Ammon's horn (tissue), 1 donor: Measurements from ENCODE around the gene RIMBP2.
"Not testable (repeated sequence)": the region's sequence is repeated elsewhere in the genome, so short reads cannot be mapped to it uniquely, and the experiment has no call there.

Experiments
- DNase-seq: peaks from one replicate; pipeline ENCODE4 v3.0.0-alpha.2; 2016; ENCODE audit warnings: low spot score

The RIMBP2 gene

DNA sequence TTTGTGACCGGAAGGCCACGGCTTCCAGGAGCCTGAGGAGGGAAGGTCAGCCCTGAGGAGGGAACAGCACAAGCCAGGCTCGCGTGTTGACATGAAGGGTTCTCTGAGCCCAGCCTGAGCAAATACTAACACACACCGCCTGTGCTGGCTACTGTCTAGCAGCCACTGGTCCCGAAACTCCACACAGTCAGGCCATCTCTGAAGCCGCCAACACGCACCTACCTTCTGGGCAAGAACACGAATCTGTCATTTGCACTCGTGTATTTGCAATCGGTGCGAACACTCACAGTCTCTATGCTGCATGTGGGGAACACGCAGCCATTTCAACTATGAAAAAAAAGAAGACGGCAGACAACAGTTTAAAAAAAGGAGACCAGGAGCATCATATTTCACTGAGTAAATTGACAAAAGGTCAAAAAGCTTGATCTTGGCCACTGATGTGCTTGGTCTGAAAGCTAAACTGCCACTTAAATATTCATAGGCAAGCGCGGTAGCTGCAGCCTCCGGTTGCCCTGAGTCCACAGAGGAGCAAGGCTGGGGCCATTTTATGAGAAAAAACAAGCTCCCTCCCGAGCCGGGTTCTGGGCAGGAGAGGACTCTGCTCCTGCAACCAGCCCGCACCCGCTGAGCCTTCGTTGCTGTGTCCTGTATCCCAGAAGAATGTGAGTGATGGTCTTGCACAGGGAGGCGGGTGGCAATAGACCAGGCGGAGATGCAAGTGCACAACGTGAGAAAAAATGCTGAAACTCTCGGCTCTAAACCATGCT, 57.8 kb downstream of the RIMBP2 start:
- DNase-seq = no peak

DNA sequence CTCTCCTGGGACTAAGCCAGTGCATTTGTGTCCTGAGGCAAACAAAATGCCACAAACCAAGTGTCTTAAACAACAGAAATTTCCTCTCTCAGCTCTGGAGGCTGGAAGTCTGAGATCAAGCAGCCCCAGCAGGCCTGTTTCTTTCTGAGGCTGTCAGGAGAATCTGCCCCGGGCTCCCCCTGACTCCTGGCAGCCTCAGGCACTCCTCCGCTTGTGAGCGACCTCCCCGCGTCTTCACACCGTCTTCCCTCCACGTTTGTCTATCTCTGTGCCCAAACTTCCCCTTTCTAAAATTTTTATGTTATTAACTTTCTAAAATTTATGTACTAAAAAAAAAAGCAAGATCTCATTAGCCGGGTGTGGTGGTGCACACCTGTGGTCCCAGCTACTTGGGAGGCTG, 59.7 kb downstream of the RIMBP2 start:
- no peak for DNase-seq

DNA sequence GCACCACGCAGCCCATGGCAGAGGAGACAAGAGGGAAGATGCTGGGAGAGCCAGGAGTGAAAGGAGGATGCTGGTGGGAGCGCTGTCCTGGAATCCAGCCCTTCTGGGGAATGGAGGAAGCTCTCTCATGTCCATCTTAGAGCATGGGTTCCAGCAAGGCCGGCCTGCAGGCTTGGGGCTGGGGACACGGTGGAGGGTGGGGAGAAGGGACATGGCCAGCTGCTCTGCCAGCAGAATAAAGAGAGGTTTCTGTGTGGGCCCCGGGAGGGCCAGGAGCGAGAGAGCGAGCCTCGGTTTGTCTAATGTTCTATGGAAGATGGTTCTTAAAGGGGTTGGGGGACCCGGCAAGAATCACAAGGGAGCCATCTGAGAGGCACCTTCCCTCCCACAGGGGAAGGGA, 60.2 kb downstream of the RIMBP2 start:
- no peak for DNase-seq

DNA sequence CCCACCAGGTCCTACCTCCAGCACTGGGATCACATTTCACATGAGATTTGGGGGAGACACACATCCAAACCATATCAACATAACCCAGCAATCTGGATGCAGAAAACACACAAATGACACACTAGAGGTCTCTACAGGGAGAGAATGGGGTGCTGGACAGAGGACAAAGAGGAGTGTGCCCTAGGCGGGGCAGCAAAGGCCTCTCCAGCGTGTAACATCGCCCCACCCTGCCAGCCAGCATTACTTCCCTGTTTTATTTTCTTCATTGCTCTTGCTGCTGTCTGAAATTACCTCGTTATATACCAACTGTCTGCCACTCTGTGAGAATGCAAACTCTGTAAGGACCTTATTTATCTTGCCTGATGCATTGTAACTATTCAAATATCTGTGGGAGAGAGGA, 61.1 kb downstream of the RIMBP2 start:
- no peak for DNase-seq

DNA sequence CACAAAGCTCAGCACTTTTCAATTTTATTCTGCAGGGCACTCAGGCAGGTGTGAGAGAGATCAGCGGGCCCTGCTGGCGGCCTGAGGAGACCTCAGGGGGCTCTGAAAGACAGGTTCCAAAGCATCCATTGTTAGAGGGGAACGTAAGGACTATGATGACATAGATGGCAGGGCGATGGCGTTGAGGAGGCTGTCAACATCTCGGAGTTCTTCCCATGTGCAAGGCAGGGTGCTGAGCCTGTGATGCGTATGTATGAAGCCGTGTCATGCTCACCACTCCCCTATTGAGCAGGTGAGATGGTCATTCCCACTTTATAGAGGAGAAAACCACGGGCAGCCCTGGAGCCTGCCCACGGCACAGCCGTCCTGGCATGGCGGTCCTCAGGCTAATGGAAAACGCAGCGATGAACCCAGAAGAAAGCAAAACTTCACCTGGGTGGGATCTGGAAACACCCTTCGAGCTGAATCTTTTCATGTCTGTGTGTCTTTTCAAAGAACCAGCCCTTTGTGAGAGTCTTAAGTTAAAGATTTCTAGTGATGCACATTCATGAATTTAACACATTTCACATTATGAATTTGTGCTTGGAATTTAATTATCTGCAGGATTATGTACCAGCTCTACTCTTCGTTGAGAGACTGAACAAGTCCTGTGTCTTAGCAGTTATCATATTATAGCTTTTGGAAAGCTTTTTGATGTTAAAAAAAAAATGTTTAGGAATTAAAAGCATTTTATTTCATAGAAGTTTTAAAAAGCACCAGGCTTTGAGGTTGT, 64.7 kb downstream of the RIMBP2 start:
- DNase-seq = no peak

DNA sequence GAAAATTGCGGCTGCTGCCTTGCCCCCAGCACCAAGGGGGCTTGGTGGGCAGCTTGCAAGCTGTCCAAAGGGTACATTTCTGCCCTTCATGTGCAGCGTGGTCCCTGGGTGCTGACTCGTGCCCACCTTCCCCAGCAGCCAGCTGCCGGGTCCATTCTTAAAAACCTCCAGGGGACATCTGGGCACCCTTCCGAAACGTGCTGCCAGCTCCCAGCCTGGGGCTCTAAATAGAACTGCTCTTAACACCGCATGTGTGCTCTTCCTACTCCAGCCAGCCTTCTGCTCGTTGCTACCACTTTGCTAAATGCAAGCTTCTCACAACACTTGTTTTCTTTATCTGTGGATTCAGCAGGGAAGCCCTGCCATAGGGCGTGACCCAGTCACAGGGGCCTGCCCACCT, 66.0 kb downstream of the RIMBP2 start:
- peak; percentile 49 for DNase-seq

DNA sequence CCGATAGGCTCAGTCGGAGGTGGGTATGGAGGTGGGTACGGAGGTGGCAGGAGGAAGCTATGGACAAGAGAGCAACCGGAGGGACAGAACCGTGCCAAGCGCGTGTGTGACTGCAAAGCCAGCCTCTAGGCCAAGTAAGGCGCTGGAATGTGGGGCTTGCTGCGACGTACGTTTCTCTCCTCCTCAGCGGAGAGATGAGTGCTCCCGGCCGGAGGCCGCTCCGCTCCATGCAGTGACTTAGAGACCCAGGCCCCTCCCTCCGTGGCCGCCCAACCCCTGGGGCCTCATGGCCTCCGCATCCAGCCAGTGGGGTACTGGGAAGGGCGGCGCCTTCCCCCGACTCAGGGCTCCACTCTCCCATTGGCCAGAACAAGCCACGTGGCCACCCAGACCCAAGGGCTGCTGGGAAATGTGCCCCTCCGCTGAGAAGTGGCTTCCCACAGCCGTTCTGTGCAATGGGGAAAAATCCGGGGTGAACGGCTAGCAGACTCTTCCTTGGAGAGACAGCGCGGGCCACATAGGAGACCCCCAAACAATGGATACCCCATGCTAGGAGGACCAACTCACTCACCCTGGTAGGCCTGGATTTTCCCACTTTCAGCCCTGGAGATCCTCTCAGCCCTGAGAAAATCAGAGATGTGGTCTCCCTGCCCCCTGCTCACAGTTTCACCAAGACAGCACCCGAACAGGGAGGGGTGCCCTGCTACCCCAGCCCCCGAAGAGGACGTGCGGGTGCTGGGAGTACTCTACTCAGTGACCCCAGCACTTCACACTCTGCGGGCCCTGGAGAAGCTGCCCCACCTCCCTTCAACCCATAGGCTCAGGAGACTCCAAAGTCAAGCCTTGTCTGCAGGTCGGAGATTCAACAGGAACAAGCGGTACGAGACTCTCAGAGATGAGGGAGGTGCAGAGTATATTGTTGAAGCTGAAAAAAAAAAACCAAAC, 66.7 kb downstream of the RIMBP2 start:
- DNase-seq = no peak

DNA sequence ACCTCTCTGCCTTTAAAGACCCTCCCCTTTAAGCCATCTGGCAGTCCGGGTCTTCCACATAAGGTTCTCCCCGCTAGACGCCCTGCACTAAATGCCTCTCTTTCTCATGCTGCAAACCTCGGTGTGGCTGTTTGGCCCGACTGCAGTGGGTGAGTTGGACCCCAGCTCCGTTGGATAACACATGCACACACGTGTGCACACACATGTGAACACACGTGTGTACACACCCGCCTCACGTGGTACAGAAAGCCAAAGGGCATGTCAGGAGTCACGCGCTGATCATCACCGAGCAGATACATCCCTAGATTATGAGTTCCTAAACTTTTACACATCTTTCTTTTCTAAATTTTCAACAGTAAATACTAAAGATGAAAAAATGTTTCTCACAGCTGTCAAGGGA, 68.3 kb downstream of the RIMBP2 start:
- DNase-seq = no peak

DNA sequence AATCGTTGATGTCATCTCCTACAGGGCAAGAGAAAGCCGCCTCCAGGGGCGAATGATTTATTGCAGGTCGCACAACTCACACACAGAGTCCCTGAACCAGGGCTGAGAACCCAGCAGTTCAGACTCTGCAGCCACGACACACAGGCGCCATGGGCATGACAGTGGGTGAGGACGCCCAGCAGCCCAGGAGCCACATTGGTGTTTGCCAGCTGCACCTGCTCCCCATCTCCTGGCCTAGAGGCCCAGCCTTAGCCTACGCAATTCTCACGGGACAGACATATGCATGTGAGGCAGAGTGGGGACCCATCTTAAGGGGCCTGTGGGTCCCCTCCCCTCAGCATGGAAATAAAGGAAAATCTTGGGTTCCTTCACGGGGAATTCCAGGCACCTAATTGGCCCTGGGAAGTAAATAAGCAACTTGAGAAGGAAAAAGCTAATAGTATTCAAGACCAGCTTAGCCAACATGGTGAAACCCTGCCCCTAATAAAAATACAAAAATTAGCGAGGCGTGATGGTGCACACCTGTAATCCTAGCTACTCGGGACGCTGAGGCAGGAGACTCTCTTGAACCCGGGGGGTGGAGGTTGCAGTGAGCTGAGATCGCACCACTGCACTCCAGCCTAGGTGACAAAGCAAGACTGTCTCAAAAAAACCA, 69.3 kb downstream of the RIMBP2 start:
- no peak for DNase-seq

DNA sequence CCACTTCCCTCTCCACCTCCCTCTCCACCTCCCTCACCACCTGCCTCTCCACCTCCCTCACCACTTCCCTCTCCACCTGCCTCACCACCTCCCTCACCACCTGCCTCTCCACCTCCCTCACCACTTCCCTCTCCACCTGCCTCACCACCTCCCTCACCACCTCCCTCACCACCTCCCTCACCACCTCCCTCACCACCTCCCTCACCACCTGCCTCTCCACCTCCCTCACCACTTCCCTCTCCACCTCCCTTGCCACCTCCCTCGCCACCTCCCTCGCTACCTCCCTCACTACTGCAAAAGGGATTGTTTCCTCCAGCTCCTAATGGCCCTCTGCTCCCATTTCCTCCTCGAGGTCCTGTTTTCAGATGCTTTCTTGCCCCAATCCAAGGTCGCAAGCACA, 69.9 kb downstream of the RIMBP2 start:
- not testable (repeated sequence) for DNase-seq

DNA sequence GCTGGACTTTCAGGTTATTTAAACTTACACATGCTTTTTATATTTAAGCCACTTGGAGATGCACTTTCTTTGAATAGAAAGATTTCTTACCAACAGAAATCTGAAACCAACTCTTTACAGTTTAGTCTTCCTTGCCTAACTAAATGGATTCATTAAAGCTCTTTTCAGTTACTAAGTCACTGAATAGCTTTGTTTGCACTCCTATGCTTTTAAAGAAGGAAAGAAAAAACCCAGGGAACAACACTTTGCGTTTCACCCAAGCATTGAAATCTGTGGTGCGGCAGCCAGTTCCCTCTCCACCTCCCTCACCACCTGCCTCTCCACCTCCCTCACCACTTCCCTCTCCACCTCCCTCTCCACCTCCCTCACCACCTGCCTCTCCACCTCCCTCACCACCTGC, 70.3 kb downstream of the RIMBP2 start:
- DNase-seq = no peak

DNA sequence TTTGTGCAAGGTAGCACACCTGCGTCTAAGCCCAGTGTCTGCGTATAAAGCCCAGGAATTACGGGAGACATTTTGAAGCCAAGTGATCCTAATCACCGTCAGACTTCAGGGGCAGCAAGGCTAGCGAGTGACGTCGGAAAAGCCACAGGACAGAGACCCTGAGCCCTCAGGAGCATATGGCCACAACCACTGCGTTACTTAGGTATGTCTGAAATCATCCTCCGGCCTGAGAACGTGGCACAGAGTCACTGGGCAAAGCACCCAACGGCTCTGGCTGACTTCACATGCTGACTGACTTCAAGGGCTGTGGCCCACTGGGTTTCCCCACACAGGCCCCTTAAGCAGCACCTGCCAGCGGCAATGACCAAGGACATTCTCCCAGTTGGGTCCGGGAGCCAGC, 71.5 kb downstream of the RIMBP2 start:
- DNase-seq = no peak

DNA sequence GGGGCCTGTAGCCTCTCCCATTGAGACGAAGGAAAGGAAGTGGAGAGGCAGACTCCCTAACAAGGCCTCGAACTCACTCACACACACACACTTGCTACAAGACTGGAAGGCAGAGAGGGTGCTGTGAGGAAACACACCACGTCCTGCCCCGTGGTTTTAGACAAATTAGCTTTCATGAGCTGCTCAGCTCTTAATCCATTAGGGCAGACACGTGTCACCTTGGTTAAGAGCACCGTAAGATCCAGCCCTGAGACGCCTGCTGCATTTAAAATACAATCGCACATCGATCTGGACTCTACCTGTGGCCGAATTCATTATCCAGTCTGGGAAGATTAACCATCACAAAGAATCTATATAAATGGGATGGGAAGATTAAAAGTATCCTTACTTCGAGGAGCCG, 72.0 kb downstream of the RIMBP2 start:
- no peak for DNase-seq

DNA sequence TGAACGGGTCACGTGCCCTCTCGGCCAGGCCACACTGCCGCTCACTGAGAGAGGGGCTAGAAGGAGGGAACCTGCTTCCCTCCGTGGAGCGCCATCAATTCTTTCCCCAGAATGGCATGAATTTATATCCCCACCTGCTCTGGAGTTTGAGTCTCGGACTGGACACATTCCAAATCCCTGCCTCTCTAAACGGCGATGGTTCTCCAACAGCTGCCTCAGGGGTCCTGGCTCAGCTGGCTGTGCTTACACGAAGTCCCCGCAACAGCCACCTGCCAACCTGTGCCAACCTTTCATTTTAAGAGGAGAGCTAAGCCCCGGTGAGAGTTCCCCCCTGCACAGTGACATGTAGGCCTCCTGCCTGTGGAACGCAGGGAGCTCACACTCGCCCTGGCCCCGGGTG, 73.2 kb downstream of the RIMBP2 start:
- no peak for DNase-seq

DNA sequence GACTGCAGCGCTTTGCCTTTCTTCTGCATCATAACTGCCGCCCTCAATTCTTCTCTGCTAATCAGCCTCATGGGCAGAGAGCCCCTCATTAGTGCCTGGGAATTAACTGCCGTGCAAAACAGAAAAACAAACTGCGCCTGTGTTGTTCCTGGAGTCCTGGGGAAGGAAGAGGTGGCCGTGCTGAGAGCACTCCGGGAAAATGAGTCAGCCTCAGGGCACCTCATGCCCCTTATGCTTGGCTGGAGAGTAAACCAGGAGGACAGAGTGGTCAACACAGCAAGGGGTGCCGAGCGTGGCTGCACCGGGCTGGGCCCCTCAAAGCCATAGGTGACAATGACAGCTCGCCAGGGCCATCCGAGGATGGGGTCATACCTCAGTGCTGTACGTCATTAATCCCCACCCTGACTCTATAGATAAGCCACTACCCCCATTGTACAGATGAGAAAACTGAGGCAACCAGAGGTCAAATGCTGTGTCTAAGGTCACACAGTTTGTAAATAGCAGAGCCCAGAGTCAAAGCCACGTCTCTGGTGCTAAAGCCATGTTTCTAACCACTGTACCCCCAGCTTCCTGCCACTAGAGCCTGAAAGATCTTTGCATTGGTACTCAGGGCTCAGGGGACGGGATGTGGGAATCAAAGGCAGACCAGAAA, 74.4 kb downstream of the RIMBP2 start:
- no peak for DNase-seq

DNA sequence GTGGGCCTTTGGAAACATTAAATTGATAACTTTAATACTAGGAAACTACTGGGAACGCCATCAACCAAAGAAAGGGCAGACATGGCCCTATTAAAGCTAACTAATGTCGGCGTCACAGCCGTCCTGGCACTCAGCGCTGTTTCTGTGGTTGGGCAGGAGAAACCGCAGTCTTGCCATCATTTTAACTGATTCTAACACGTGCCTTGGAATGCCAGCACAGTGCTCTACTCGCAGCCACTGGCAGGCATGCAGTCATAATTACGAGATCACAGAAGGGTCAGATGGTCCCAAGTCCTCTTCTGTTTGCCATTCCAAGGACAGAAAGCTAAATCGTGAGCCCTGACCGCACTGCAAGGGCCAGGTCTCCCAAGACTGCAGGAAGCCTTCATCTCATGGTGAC, 75.2 kb downstream of the RIMBP2 start:
- no peak for DNase-seq

DNA sequence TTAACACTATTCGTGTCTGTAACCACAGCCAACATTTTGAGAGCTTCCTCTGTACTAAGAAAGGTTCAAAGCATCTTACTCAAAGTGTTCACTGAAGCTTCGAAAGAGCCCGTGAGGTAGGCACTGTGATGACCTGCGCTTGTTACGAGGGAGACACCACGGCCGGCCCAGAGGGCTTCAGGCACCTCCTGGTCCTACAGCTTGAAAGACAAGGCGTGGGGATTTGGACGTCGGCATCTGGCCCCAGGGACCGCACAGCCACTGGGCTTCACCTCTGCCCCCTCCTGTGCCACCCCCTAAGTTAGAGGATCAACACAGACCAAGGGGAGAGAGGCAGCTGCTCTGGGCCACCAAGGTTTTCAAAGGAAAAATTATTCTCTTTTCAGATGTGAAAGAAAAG, 75.6 kb downstream of the RIMBP2 start:
- no peak for DNase-seq

DNA sequence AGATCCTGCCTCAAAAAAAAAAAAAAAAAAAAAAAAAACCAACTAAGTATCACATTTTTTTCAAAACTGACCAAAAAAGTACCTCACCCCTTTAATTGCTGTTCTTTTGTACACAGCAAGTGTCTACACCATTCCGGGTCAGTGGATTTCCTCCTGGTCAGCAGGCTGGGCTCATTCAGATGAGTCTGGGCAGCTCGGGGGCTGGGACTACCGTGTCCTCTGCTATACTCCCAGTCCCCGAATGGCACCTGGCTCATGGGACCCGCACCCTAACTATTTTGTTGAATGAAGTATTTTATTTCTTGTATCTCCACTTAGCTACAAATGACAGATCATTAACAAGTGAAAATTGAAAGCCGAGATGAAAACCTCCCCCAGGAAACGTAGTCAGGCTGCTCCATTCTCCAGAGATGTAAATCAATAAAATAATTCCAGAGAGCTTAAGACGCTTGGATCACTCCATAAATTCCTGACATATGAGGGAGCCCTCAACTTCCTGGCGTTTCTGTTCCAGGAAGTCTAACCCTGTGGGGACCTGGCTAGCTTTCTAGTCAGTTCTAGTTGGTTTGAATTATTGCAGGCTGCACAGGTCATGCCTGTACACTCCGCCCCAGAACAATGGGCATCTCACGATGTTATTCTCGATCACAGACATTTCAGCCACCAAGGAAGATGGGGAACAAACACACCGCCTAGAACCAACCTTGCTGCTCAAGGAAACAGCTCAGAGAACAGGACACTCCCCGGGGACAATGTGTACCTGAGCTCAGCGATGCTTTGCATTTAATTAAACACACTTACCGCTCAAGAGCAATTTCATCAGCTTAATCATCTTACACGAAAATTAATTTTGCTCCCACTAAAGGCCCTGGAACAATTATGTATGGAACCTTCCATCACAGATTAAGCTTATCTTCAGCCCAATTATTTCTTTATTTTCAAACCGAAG, 76.3 kb downstream of the RIMBP2 start:
- DNase-seq = no peak

DNA sequence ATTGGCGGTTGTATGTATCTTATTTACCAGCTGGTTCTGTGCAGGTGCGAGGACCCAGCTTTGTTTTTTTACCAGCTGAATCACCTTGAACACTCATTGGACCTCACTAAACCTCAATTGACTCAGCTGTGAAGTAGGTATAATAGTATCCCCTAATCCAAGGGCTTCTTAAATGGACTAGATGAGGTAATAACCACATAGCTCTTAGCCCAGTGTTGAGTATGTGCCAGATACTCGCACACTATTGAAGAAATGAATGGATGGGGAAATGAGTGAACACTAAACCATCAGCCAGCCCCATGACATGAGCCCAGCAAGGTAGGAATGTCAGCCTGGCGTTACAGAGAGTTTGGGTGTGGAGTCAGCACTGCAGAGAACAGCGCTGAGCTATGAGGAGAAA, 79.7 kb downstream of the RIMBP2 start:
- no peak for DNase-seq

DNA sequence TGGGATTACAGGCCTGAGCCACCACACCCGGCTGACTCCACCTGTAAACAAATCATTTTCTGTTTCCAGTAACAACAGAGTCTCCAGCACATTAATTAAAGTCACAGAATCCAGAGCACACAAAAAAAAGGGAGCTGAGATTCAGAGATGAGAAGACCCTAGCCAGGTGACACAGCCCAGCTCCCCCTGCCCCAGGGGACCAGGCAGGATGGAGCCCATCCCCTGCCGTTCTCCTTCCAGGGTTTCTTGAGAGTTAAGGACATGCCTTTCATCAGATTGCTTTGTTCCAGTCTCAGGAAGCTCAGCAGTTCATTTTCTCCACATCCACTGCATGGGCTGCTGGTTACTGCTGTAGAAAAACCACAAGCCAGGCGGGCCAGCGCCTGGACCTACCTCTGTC, 81.2 kb downstream of the RIMBP2 start:
- DNase-seq = no peak
